Lower lobe of right lung (tissue), 2 donors: ENCODE data around the gene GMEB2. TPM values are rescaled to one million over a fixed set of nuclear protein-coding genes. Genes with fewer than 3 reads are reported as not detected.

Experiments used
- ATAC-seq, 2 donors: fragments of 200-7000 bp; cut with Tn5 transposase; one replicate each; pipeline ENCODE4 v1.9.1; 2020 to 2022; ENCODE audit warnings: mild to moderate bottlenecking in 2 of 2, moderate library complexity in 2 of 2
- DNase-seq: peaks from one replicate; pipeline ENCODE4 v3.0.0-alpha.2; 2020
- H3K27ac ChIP-seq: fragments of 200-600 bp; one replicate; pipeline ENCODE4 v1.8.0; 2022
- H3K27me3 ChIP-seq: fragments of 200-600 bp; one replicate; pipeline ENCODE4 v1.8.0; 2022; ENCODE audit warnings: low read depth
- H3K36me3 ChIP-seq: fragments of 200-600 bp; one replicate; pipeline ENCODE4 v1.8.0; 2022; ENCODE audit warnings: mild to moderate bottlenecking
- H3K4me1 ChIP-seq: fragments of 200-600 bp; one replicate; pipeline ENCODE4 v1.8.0; 2022
- H3K4me3 ChIP-seq: fragments of 200-600 bp; one replicate; pipeline ENCODE4 v1.8.0; 2022; ENCODE audit warnings: mild to moderate bottlenecking
- H3K9me3 ChIP-seq: fragments of 200-600 bp; one replicate; pipeline ENCODE4 v1.8.0; 2022
- intact Hi-C: fragments of 100-400 bp; cut with DNase I; formaldehyde crosslinking; loops from one replicate; pipeline ENCODE4 v1.11.0; 2022
- total RNA-seq: library from RNA; stranded (reverse); fragmentation: NEBNext Ultra II Directional; extraction: Animal tissue kit (Norgen Biotek cat#: 25700); gene quantifications from one replicate; pipeline ENCODE4 v1.2.1, GENCODE V29; 2021
- TF ChIP-seq, protein P1 (sequence below): fragments of 200-600 bp; IDR thresholded peaks from one replicate; pipeline ENCODE4 v1.8.0; 2022; ENCODE audit warnings: antibody characterized with exemption, mild to moderate bottlenecking
- donor health status: DM: no; HTN: yes; CAD: no; lungs with severe emphysema.

The GMEB2 gene
- total RNA-seq, 1 donor from 2014 or later: 9.7 TPM

DNA sequence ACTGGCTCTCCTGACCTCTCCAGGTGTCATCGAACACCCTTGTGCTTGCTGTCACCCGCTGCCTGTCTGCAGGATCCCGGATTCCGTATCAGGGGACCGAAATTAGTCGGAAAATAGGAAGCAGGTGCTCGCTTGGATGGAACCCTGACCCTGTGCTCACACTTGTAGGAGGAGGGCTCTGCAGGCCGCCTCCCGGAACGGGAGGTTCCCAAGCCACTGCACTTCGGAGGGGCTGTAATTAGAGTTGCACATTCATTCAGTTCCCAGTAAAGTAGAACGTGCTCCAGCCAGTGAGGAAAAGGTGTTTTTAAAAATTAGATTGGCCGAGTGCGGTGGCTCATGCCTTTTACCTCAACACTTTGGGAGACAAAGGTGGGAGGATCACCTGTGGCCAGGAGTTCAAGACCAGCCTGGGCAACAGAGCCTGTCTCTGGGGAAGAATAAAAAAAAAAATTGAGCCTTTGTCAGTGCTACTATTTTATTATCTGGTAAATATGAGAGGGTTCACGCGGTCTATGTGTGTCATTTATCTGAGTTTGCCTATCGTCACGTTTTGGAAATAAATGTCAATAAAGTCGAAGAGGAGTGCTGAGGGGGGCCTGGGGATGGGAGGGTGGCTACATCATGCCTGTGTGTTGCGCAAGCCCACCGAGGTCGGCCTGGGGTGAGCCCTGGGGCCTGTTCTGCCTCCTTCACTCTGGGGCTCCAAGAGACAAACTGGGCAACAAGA lies 1.5 kb upstream of the GMEB2 start:
- DNase-seq: peak; percentile 65
- peak overlapping the region; percentile 98 for H3K4me3 ChIP-seq
- TF ChIP-seq, protein P1, sequence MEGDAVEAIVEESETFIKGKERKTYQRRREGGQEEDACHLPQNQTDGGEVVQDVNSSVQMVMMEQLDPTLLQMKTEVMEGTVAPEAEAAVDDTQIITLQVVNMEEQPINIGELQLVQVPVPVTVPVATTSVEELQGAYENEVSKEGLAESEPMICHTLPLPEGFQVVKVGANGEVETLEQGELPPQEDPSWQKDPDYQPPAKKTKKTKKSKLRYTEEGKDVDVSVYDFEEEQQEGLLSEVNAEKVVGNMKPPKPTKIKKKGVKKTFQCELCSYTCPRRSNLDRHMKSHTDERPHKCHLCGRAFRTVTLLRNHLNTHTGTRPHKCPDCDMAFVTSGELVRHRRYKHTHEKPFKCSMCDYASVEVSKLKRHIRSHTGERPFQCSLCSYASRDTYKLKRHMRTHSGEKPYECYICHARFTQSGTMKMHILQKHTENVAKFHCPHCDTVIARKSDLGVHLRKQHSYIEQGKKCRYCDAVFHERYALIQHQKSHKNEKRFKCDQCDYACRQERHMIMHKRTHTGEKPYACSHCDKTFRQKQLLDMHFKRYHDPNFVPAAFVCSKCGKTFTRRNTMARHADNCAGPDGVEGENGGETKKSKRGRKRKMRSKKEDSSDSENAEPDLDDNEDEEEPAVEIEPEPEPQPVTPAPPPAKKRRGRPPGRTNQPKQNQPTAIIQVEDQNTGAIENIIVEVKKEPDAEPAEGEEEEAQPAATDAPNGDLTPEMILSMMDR: no peak
- intact Hi-C loops: no loop called here
- peaks cover 27% of the 10 kb centered on the region for H3K4me1 ChIP-seq
- ATAC-seq: peak; percentile 67 to 75
- peak overlapping the region; percentile 96 for H3K27ac ChIP-seq
- H3K36me3 ChIP-seq: no peaks in the 10 kb centered on the region
- no peaks in the 10 kb centered on the region for H3K9me3 ChIP-seq
- H3K27me3 ChIP-seq: no peaks in the 10 kb centered on the region

DNA sequence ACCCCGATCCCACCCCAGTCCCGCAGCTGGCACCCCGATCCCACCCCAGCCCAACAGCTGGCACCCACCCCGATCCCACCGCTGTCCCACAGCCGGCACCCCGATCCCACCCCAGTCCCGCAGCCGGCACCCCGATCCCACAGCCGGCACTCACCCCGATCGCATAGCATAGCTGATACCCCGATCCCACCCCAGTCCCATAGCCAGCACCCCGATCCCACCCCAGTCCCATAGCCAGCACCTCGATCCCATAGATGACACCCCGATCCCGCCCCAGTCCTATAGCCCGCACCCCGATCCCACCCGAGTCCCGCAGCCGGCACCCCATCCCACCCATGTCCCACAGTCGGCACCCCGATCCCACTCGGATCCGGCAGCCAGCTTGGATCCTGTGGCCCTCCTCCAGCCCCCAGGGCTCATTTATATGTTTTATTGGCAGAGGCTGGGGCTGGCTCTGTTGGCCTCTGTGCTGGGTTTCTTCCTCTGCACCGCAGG lies 897 bp upstream of the GMEB2 start:
- peak; percentile 4 to 18 for ATAC-seq
- Histone ChIP-seq H3K27ac (peak overlapping the region; percentile 96), H3K27me3 (no peaks in the 10 kb centered on the region), H3K4me1 (peaks cover 27% of the 10 kb centered on the region), H3K9me3 (no peaks in the 10 kb centered on the region), H3K4me3 (peak overlapping the region; percentile 98), H3K36me3 (no peaks in the 10 kb centered on the region)
- DNase-seq: no peak
- TF ChIP-seq, protein P1: no peak
- intact Hi-C loops: no loop called here

- Histone ChIP-seq H3K27ac (peak overlapping the region; percentile 96), H3K27me3 (no peaks in the 10 kb centered on the region), H3K4me1 (peaks cover 27% of the 10 kb centered on the region), H3K9me3 (no peaks in the 10 kb centered on the region), H3K36me3 (no peaks in the 10 kb centered on the region), H3K4me3 (peak overlapping the region; percentile 98)
- TF ChIP-seq, protein P1: no peak
- DNase-seq: peak; percentile 97
- ATAC-seq: peak; percentile 93 to 97
- intact Hi-C loops: no loop called here
Observed at GRCh38 chr20:63627129-63627750, 339 bp upstream of the GMEB2 start.

GRCh38 chr20:63625771-63626423 lies 1.0 kb downstream of the GMEB2 start:
- Histone ChIP-seq H3K27me3 (no peaks in the 10 kb centered on the region), H3K4me1 (peaks cover 22% of the 10 kb centered on the region), H3K27ac (peak overlapping the region; percentile 96), H3K9me3 (no peaks in the 10 kb centered on the region), H3K4me3 (peak overlapping the region; percentile 69), H3K36me3 (no peaks in the 10 kb centered on the region)
- TF ChIP-seq, protein P1: no peak
- intact Hi-C loops: no loop called here
- DNase-seq: peak; percentile 44
- peak in 1 of 2 donors; percentile 2 for ATAC-seq

DNA sequence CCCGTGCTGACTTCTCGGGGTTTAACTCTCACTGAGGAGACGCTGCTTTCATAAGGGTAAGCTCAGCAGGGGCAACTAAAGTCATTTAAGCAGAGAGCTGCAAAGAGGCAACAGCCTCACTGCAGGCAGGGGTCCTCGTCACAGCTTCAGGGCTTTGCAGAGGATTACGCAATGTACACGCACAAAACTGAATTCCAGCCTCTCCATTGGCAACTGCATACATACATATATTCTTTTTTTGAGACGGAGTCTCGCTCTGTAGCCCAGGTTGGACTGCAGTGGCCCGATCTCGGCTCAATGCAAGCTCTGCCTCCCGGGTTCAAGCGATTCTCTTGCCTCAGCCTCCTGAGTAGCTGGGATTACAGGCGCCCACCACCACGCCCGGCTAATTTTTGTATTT lies 2.4 kb downstream of the GMEB2 start:
- intact Hi-C loops: no loop called here
- no peaks in the 10 kb centered on the region for H3K36me3 ChIP-seq
- peaks cover 21% of the 10 kb centered on the region for H3K4me1 ChIP-seq
- H3K4me3 ChIP-seq: no peak overlapping the region
- no peak for DNase-seq
- no peaks in the 10 kb centered on the region for H3K9me3 ChIP-seq
- no peak overlapping the region for H3K27ac ChIP-seq
- TF ChIP-seq, protein P1: no peak
- H3K27me3 ChIP-seq: no peaks in the 10 kb centered on the region
- no peak for ATAC-seq
